CD4-positive, alpha-beta T cell treated with Interleukin-6 at 100 ng/mL for 8 hours (primary cell): ENCODE results near the gene PILRA.
"Not testable (repeated sequence)": the region's sequence is repeated elsewhere in the genome, so short reads cannot be mapped to it uniquely, and the experiment has no call there.

Experiments used
- DNase-seq: peaks from one replicate; pipeline ENCODE4 v3.0.0-alpha.2; 2020; ENCODE audit warnings: mixed read lengths, low spot score

PILRA gene

DNA sequence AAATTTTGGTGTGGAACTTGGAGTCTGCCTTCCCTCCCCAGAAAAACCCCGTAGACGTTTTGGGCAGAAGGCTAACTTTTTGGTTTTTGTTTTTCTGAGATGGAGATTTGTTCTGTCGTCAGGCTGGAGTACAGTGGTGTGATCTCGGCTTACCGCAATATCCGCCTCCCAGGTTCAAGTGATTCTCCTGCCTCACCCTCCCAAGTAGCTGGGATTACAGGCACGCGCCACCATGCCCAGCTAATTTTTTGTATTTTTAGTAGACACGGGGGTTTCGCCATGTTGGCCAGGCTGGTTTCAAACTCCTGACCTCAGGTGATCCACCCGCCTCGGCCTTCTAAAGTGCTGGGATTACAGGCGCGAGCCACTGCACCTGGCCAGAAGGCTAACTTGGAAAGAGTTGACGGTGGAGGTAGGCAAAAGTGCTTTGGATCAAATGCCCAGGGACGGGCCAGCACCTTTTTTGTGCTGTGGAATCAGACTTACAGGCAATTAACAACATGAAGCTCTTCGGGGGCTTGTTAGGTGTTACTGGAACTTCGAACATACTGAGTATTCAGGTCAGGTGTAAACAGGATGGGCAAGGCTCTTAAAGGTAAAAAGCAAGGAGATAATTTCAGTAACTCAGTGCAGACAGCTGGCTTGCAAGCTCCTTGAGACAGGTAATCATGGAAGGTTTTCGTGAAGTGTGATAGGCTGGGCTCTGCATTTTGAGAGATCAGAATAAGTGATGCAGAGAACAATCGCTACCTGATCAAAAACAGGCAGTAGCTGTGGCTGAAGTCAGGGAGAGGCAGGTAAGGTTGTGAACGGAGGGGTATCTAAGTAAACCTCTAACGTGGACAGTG lies 61.2 kb downstream of the PILRA start:
- DNase-seq: no peak

DNA sequence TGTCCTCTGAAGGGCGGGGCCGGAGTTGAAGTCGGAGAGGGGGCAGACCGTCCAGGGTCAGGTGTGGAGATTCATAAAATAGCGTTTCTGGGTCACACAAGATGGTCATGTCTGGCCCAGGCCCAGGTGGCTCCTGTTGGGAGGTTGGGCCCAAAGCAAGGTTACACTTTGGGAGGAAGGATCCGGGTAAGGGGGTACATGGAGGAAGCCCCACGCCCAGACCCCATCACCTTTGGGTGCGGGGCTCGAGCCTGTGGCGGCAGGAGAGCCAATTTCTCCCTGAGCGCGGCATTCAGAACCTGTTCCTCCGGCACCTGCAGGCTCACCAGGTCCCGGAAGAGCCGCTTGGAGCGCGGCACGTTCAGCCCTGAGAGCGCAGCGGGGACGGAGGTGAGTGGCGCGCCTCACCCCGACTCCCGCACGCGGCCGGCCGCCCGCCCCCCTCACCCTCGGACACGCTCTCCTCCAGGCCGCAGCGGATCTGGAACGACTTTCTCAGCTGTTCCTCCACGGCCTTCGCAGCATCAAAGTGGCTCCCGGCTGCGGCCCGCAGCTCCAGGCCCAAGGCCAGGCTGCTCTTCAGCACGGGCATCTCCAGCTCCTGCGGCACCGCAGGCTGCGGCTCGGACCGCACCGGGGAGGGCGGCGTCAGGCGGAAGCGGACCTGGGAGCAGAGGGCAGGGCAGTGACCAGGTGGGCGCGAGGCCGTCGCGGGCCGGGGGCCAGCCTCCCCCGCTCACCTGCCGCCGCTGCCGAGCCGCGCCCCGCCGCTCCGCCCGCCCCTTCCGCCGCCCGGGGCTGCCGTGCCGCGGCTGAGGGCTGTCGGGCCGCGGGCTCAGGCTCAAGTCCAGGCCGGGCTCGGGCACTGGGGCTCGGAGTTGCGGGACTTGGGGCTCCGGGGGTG lies 62.4 kb downstream of the PILRA start:
- peak; percentile 48 for DNase-seq

DNA sequence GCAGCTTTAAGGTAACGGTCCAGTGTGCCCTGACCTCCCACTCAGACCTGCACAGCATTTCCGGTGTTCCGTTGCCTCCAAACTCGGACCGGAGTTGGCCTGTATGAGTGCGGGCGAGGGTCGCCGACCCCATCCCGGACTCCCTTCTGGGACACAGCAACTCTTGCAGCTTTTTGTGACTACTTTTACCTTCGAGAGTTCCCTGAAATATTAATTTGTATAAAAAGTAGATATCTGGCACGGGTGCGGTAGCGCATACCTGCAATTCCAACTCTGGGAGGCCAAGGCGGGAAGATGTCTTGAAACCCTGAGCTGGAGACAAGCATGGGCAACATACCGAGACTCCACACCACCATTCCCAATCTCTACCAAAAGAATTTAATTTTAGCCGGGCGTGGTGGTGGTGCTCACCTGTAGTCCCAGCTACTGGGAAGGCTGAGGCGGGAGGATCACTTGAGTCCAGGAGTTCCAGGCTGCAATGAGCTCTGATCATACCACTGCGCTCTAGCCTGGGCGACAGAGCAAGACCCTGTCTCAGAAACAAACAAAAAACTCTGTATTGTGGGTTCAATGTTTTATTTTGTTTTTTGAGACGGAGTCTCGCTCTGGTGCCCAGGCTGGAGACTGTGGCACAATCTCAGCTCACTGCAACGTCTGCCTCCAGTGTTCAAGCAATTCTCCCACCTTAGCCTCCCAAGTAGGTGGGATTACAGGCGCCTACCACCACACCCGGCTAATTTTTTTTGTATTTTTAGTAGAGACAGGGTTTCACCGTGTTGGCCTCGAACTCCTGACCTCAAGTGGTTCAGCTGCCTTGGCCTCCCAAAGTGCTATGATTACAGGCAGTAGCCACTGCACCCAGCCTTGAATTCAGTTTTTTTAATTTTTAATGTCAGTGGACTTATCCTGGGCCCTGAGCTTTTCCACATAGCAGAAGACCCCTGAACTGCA lies 64.1 kb downstream of the PILRA start:
- DNase-seq: no peak

DNA sequence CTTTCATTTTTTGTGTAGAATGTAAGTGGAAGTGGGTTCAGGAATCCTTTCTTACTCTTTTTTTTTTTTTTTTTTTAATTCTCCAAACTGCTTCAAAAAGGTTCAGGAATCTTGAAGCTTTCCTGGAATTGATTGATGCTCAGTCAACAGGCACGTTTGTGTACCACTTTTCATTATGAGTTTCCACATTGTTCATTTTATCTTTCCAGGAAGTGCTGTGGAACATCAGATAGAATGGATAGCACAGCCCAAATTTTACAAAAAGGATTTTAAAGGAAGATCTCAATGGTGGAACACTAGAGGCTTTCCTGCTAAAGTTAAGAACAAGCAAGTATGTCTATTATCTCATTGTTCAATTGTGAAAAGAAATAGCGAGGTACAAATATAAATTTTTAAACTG lies 64.9 kb downstream of the PILRA start:
- no peak for DNase-seq

DNA sequence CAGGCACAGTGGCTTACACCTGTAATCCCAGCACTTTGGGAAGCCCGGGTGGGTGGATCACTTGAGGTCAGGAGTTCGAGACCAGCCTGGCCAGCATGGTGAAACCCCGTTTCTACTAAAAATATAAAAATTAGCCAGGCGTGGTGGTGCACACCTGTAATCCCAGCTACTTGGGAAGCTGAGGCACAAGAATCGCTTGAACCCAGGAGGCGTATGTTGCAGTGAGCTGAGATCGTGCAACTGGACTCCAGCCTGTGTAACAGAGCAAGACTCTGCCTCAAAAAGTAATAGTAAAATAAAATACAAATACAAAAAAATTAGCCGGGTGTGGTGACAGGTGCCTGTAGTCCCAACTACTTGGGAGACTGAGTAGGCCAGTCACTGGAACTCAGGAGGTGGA lies 65.4 kb downstream of the PILRA start:
- not testable (repeated sequence) for DNase-seq

DNA sequence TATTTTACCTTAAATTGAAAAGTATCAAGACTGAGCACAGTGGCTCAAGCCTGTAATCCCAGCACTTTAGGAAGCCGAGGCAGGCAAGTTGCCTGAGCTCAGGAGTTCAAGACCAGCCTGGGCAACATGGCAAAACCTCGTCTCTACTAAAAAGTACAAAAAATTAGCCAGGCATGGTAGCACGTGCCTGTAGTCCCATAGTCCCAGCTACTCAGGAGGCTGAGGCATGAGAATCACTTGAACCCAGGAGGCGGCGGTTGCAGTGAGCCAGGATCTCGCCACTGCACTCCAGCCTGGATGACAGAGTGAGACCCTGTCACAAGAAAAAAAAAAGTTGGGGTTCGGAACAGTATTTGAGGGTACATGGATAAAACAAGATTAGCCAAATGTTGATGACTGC lies 66.0 kb downstream of the PILRA start:
- DNase-seq: not testable (repeated sequence)

DNA sequence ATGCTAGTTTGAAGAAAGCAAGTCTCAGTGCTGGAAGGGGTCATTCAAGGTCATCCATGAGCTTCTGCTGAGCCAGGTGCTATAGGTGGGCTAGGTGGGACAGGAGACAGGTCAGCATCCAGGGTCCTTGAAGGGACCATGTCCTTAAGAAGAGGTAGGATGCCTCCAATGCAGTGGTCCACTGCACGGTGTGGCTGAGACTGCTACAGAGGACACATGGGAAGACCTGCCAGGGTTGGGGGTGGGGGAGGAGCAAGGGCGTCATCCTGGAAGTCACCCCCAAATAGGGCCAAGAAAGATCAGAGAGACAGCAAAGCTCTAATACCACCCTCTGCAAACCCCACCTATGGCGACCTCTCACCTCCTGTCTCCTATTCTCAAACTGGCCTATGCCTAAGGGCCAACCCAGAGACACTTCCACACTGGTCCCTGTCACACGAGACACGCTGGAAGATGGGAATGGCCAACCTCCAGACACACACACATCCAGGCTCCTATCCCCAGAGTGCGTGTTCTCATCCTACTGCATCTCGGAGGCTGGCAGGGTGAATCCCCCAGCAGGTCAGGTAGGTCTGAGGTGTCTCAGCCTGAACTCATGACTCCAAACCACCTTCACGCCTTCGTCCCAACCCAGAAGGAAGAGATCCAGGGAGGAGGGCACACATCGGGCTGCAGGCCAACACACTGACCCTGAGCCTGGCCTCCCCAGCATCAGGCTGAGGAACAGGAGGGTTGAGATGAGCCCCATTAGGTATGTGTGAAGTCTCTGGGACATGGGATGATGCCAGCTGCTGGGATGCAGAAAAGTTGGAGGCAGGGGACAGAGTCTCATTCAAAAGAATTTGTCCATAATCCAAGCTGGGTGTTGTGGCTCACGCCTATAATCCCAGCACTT lies 68.6 kb downstream of the PILRA start:
- DNase-seq: no peak

DNA sequence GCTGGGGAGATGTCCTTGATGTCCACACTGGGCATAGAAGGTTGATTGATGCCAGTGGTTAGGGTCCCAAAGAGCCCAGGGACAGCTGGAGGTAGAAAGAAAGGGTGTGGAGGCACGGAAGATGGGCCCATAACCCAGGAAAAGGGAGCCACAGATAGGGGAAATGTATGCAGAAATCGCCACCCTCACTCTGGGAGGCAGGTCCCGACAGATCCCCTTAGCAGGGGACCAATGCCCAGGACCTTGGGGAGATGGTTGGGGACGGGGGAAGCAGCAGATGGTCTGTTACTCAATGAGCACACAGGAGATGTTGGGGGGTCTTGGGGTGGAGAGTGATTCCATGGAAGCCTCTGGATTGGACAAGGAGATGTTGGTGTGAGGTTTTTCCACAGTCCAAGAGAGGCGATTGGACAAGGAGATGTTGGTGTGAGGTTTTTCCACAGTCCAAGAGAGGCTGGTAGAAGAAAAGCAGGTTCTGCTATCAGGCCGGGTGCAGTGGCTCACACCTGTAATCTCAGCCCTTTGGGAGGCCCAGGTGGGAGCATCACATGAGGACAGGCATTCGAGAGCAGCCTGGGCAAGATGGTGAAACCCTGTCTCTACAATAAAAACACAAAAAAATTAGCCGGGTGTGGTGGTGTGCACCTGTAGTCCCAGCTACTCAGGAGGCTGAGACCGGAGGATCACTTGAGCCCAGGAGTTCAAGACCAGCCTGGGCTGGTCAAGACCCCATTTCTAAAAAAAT lies 70.0 kb downstream of the PILRA start:
- no peak for DNase-seq

DNA sequence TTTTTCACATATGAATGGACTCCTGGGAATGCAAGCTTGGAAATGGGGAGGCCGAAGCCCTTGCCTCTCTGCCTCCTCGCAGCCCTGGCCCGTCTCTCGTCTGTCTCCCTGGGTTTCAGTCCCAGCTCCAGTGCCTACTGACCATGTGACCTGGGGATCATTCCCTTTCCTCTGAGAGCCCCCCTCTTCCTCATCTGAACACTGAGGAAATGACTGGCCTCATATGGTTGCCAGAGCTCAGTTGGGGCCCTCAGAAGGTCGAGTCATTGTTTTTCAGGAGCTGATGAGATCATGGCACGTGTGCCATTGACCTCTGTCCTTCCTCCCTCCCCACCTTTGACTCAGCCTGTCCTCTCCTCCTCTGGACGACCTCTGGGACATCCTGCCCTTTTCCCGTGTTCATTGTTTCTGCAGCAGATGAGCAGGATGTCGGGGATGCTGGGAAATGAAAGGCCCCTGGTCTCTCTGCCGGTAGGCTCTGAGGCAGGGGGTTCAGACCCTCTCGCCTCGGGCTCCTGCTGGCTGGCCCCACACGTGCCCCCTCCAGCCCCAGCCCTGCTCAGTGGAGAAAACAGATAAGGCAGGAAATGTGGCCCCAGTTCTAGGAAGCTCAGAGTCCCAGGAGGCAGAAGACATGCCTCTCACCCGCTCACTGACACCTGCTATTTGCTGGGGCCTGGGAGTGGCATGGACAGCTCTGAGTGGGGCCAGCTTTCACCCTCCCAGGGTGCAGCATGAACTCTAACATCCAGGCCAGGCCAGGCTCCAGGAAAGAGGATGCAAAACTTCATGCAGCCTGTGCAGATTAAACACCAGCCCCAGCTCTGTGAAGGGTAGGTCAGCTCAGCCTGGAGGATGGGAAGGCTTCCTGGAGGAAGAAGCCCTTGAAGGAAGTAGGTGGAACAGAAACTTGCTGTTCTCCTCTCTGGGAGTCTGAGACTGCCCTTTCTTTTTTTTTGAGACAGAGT lies 71.3 kb downstream of the PILRA start:
- DNase-seq: no peak

DNA sequence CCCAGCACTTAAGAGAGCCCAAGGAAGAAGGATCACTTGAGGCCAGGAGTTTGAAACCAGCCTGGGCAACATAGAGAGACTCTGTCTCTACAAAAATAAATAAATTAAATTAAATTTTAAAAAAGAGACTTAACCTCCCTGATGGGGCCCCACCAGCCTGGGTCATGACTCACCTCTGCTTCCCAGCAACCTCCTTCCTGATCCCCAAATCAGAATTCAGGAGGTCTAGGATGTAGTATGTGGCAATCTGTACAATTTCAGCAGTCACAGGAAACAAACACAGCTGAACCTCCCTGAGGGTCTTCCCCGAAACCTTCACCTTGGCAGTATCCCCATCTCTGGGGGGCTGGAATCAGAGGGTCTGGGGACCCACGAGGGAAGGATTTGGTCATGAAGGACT lies 72.8 kb downstream of the PILRA start:
- no peak for DNase-seq

DNA sequence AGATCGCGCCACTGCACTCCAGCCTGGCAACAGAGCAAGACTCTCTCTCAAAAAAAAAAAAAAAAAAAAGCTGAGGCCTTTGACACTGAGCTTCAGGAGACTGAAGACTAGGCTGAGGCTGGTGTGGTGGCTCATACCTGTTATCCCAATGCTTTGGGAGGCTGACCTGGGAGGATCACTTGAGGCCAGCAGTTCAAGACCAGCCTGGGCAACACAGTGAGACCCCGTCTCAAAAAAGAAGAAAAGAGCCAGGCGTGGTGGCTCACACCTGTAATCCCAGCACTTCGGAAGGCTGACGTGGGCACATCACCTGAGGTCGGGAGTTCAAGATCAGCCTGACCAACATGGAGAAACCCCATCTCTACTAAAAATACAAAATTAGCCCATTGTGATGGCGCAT lies 74.1 kb downstream of the PILRA start:
- DNase-seq: not testable (repeated sequence)

DNA sequence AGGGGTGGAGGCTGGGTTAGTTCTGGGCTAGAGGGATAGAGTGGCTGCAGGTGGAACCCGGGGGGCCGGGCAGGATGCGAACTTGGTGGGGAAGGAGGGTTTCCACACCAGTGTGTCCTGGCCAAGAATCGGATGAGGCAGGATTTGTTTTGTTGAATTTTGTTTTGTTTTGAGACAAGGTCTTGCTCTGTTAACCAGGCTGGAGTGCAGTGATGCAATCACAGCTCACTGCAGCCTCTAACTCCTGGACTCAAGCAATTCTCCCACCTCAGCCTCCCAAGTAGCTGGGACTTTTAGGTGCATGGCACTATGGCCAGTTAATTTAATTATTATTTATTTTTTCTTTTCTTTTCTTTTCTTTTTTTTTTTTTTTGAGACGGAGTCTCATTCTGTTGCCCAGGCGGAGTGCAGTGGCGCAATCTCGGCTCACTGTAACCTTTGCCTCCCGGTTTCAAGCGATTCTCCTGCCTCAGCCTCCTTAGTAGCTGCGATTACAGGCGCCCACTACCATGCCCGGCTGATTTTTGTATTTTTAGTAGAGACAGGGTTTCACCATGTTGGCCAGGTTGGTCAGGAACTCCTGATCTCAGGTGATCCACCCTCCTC lies 76.0 kb downstream of the PILRA start:
- DNase-seq: no peak
